IMR-90 (cell line): ENCODE results near the gene MDM2. TPM values are rescaled to one million over a fixed set of nuclear protein-coding genes. Genes with fewer than 3 reads are reported as not detected.

ENCODE experiments used
- ATAC-seq: fragments of 200-7000 bp; cut with Tn5 transposase; 2 replicates; pipeline ENCODE4 v1.9.1; 2020; ENCODE audit warnings: low read depth, mild to moderate bottlenecking, moderate library complexity
- BruUV-seq: library from RNA; stranded (reverse); fragments of 400-500 nt; replicated peaks from 2 replicates; lab custom pipeline; 2021; lab: Mats Ljungman, UMichigan
- CTCF ChIA-PET: fragments of 300-600 bp; formaldehyde crosslinking; extraction: SDS; loops from one replicate; lab custom pipeline; 2021; ENCODE audit warnings: antibody characterized with exemption; lab: Yijun Ruan, JAX
- POLR2A ChIA-PET: fragments of 300-600 bp; sonication (Branson Sonifier 250); formaldehyde crosslinking; loops from one replicate; lab custom pipeline; 2022; ENCODE audit warnings: antibody characterized with exemption; ENCODE audit not compliant: unreplicated experiment; lab: Charles Lee
- DNase-seq: peaks from one replicate; pipeline ENCODE4 v3.0.0; 2013
- H2AFZ ChIP-seq: replicated peaks from 2 replicates; pipeline ENCODE3; 2013; ENCODE audit warnings: low read length, mild to moderate bottlenecking; ENCODE audit not compliant: poor library complexity
- H2AK5ac ChIP-seq: 2 replicates; pipeline ENCODE4 v1.6.1; 2013; ENCODE audit warnings: low read depth, low read length, inconsistent platforms
- H2AK9ac ChIP-seq: replicated peaks from 2 replicates; pipeline ENCODE3; 2013; ENCODE audit warnings: mild to moderate bottlenecking, low read depth, low read length, moderate library complexity; ENCODE audit not compliant: poor library complexity
- H2BK120ac ChIP-seq: 2 replicates; pipeline ENCODE4 v1.6.1; 2013; ENCODE audit warnings: low read depth, low read length, inconsistent platforms
- H2BK15ac ChIP-seq: 3 replicates; pipeline ENCODE4 v1.6.1; 2013; ENCODE audit warnings: low read depth, low read length, inconsistent platforms
- H2BK20ac ChIP-seq: 2 replicates; pipeline ENCODE4 v1.6.1; 2013; ENCODE audit warnings: low read depth, mild to moderate bottlenecking, inconsistent platforms, low read length, moderate library complexity
- H2BK5ac ChIP-seq: 2 replicates; pipeline ENCODE4 v1.6.1; 2013; ENCODE audit warnings: mild to moderate bottlenecking, low read depth, low read length, inconsistent platforms; ENCODE audit not compliant: poor library complexity, severe bottlenecking
- H3K14ac ChIP-seq: replicated peaks from 2 replicates; pipeline ENCODE4 v1.6.1; 2013; ENCODE audit warnings: low read depth, low read length, inconsistent platforms
- H3K18ac ChIP-seq: 2 replicates; pipeline ENCODE4 v1.6.1; 2013; ENCODE audit warnings: low read depth, low read length, control low read depth
- H3K23ac ChIP-seq: 2 replicates; pipeline ENCODE4 v1.6.1; 2013; ENCODE audit warnings: low read depth, low read length, inconsistent platforms
- H3K27ac ChIP-seq: 2 replicates; pipeline ENCODE4 v1.5.1; 2013; ENCODE audit warnings: mild to moderate bottlenecking, control low read depth, low read length; ENCODE audit not compliant: insufficient read depth
- H3K27me3 ChIP-seq: 2 replicates; pipeline ENCODE4 v1.6.1; 2013; ENCODE audit warnings: low read length; ENCODE audit not compliant: control insufficient read depth, insufficient read depth
- H3K36me3 ChIP-seq: 2 replicates; pipeline ENCODE4 v1.6.1; 2013; ENCODE audit warnings: low read length, mixed read lengths; ENCODE audit not compliant: control insufficient read depth, insufficient read depth
- H3K4ac ChIP-seq: 2 replicates; pipeline ENCODE4 v1.6.1; 2013; ENCODE audit warnings: low read depth, low read length, inconsistent platforms
- H3K4me1 ChIP-seq: 2 replicates; pipeline ENCODE4 v1.6.1; 2013; ENCODE audit warnings: low read length, mixed read lengths; ENCODE audit not compliant: control insufficient read depth, insufficient read depth
- H3K4me2 ChIP-seq: 2 replicates; pipeline ENCODE4 v1.6.1; 2013; ENCODE audit warnings: low read depth, mild to moderate bottlenecking, control low read depth, low read length, moderate library complexity
- H3K4me3 ChIP-seq: 2 replicates; pipeline ENCODE4 v1.5.1; 2013; ENCODE audit warnings: low read depth, mild to moderate bottlenecking, control low read depth, low read length, moderate library complexity; ENCODE audit not compliant: insufficient read depth
- H3K56ac ChIP-seq: 2 replicates; pipeline ENCODE4 v1.6.1; 2013; ENCODE audit warnings: low read length, inconsistent platforms; ENCODE audit not compliant: insufficient read depth; ENCODE audit errors: extremely low read depth
- H3K79me1 ChIP-seq, 2 experiments: 2 replicates each; pipeline ENCODE4 v1.6.1; 2013; ENCODE audit warnings: low read length in 2 of 2, inconsistent platforms in 1 of 2, low read depth in 1 of 2
- H3K9ac ChIP-seq: 2 replicates; pipeline ENCODE4 v1.6.1; 2013; ENCODE audit warnings: low read depth, low read length, control low read depth
- H3K9me1 ChIP-seq: 2 replicates; pipeline ENCODE4 v1.6.1; 2013; ENCODE audit warnings: low read length, inconsistent platforms; ENCODE audit not compliant: insufficient read depth
- H3K9me3 ChIP-seq: 2 replicates; pipeline ENCODE4 v1.6.1; 2013; ENCODE audit warnings: low read length; ENCODE audit not compliant: control insufficient read depth, insufficient read depth
- H4K20me1 ChIP-seq: 2 replicates; pipeline ENCODE4 v1.6.1; 2013; ENCODE audit warnings: low read length, inconsistent platforms; ENCODE audit not compliant: insufficient read depth
- H4K5ac ChIP-seq: 2 replicates; pipeline ENCODE4 v1.6.1; 2013; ENCODE audit warnings: mild to moderate bottlenecking, low read depth, low read length, control low read depth
- H4K8ac ChIP-seq, 2 experiments: 2 replicates each; pipeline ENCODE4 v1.6.1; 2013; ENCODE audit warnings: low read depth in 2 of 2, low read length in 2 of 2, control low read depth in 1 of 2, inconsistent platforms in 1 of 2
- H4K91ac ChIP-seq: 2 replicates; pipeline ENCODE4 v1.6.1; 2013; ENCODE audit warnings: low read depth, low read length, inconsistent platforms; ENCODE audit not compliant: insufficient read depth
- CEBPB ChIP-seq: IDR thresholded peaks from 2 replicates; pipeline ENCODE4 v1.6.1; 2012; ENCODE audit warnings: low read depth, low read length, improper control_type of control experiment
- RAD21 ChIP-seq: IDR thresholded peaks from 2 replicates; pipeline ENCODE4 v1.6.1; 2012; ENCODE audit warnings: low read length, improper control_type of control experiment
- SMC3 ChIP-seq: fragments of 150-350 bp; IDR thresholded peaks from 2 replicates; pipeline ENCODE4 v1.6.1; 2016; ENCODE audit warnings: low read depth, mild to moderate bottlenecking, antibody characterized with exemption, low read length, moderate library complexity
- WGBS, 2 experiments: methylation state at CpG; one replicate each; pipeline versions ENCODE4 v1.1.5 to v1.1.7; 2013; ENCODE audit warnings: missing lambda C conversion rate in 2 of 2; ENCODE audit not compliant: insufficient read length in 1 of 2; ENCODE audit errors: extremely low coverage in 2 of 2; 5-methylcytosine and 5-hydroxymethylcytosine counted together
- dilution Hi-C: fragments of 300-500 bp; cut with HindIII; formaldehyde crosslinking; loops from one replicate; pipeline ENCODE4 v1.14.3; 2018; ENCODE audit warnings: low sequenced_read_pairs; ENCODE audit not compliant: unreplicated experiment
- in situ Hi-C: fragments of 300-500 bp; cut with MboI; formaldehyde crosslinking; loops from 3 replicates; pipeline ENCODE4 v1.14.3; 2019; ENCODE audit warnings: low sequenced_read_pairs, inconsistent platforms, mixed read lengths
- intact Hi-C: fragments of 100-400 bp; cut with micrococcal nuclease; formaldehyde crosslinking; loops from 2 replicates; pipeline ENCODE4 v1.10.0; 2022
- polyA plus RNA-seq, 3 experiments: library from polyadenylated mRNA; depleted of rRNA; stranded (reverse); fragments of >200 nt; gene quantifications; 2 replicates each; pipeline ENCODE4 v1.2.3, GENCODE V29; 2012; ENCODE audit warnings: low replicate concordance in 1 of 3
- total RNA-seq: library from RNA; depleted of rRNA; stranded (reverse); fragments of >200 nt; gene quantifications from 2 replicates; pipeline ENCODE4 v1.2.3, GENCODE V29; 2012

The MDM2 gene
- total and polyA plus RNA-seq, 2 of the 4 experiments (the other 2 are of a cell fraction) = 21.9 to 196 TPM

DNA sequence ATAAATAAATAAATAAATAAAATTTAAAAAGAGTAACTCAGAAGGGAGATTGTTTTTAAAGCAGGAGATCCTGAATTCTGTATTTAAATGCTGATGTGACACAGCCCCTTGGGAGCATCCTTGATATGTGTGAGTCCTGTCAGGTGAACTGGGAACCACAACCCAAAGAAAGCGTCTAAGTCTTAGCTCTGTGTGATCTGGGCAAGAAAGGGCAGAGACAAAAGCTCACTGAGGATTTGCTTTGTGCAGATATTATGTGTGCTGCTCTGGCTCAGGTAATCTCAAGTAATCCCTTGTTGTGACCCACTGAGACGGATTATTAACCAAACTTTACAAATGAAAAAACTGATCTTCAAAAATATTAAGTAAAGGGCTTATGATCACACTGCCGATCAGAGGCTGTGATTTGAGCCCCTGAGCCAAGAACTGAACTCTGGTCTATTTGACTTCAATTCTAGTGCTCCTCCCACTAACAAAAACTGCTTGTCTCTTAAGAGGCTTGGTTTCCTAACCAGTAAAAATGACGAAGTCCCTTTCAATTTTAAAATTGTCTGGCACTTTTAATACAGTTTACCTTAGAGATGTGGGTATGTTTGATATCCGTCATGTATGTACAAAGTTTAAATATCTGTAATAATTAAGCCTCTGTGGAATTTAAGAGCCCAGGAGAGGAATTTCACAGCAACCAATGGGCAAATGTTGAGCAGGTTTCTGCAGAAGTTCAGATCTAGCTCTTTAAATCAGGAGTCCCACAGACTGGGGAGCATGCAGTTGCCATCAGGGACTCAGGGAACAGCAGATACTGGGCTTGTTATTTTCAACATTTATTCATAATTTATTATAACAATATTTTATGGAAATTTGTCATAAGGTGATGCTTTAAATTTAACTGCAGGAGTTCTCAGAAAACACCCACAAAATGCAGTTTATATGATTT is 78.9 kb downstream of the MDM2 start:
- in situ Hi-C loops = no loop called here
- CTCF ChIA-PET = no interaction called here

More for the DNA sequence above, 78.9 kb downstream of the MDM2 start:
- Histone ChIP-seq H2AK9ac (no peak overlapping the region), H3K56ac (no peak overlapping the region), H3K18ac (no peak overlapping the region), H3K27me3 (no peaks in the 10 kb centered on the region), H4K5ac (no peak overlapping the region), H4K91ac (no peak overlapping the region), H4K20me1 (no peaks in the 10 kb centered on the region), H2BK15ac (no peak overlapping the region), H2BK120ac (no peak overlapping the region), H3K79me1 (no peaks in the 10 kb centered on the region), H3K14ac (no peak overlapping the region), H3K4me2 (no peak overlapping the region), H3K4me3 (no peak overlapping the region), H4K8ac (no peak overlapping the region), H3K4me1 (no peaks in the 10 kb centered on the region), H2BK5ac (no peak overlapping the region), H3K27ac (no peak overlapping the region), H3K23ac (no peak overlapping the region), H3K4ac (no peak overlapping the region), H3K36me3 (no peaks in the 10 kb centered on the region), H2BK20ac (no peak overlapping the region), H3K9me1 (no peaks in the 10 kb centered on the region), H2AK5ac (no peak overlapping the region), H2AFZ (no peak overlapping the region), H3K9ac (no peak overlapping the region), H3K9me3 (peaks cover 2% of the 10 kb centered on the region; the same call in 1 of the 2 replicates)
- POLR2A ChIA-PET = no interaction called here
- intact Hi-C loops (no loop called here), dilution Hi-C loops (no loop called here)
- TF ChIP-seq RAD21 = no peak
- no peak for TF ChIP-seq CEBPB
- no peak for TF ChIP-seq SMC3
- 100% methylated on average over 1 of the region's 5 CpGs; no CpG with 5 or more reads in 1 of the 2 experiments for WGBS, 2 experiments
- DNase-seq = no peak
- no peak for ATAC-seq
- no TSS peak for BruUV-seq
